ENCODE measurements around the gene TMEM117.
A peak's percentile ranks its signal among the peaks of the same experiment; 100 is the strongest.
"Not testable (repeated sequence)": the region's sequence is repeated elsewhere in the genome, so short reads cannot be mapped to it uniquely, and the experiment has no call there.

Gene TMEM117

DNA sequence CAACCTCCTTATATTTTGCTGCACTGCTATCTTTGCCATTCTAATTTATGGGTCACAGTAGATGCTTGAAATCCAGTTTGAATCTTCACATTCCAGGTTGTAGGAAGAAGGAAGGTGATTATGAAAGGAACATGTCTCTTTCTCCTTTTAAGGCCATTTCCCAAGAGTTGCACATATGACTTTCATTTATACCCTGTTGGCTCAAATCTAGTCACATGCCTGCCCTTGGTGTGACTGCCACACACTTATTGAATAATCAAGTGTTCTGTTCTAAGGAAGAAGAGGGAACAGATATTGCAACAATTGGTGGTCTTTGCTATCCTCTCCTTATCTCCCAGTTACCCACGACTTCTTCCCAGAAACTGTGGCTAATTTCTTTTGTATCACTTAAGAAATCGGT is 404.3 kb downstream of the TMEM117 start:
- DNase-seq: no peak

DNA sequence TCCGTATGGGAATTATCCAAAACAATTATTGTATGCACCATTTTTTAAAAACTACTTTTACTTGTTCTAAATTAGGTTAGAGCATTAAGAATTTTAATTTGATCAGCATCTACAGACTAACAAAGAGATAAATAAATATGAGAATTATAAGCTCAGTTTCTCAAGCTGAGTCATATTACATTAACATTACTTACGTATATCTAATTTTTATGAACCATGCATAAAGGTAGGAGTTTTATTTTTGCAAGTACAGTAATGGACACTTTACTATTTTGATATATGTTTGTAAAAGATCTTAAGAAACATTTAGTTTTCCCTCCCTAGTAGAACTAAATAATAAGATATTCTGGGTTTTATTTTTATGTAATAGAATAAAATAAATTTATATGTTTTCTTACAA is 410.1 kb downstream of the TMEM117 start:
- no peak for DNase-seq

DNA sequence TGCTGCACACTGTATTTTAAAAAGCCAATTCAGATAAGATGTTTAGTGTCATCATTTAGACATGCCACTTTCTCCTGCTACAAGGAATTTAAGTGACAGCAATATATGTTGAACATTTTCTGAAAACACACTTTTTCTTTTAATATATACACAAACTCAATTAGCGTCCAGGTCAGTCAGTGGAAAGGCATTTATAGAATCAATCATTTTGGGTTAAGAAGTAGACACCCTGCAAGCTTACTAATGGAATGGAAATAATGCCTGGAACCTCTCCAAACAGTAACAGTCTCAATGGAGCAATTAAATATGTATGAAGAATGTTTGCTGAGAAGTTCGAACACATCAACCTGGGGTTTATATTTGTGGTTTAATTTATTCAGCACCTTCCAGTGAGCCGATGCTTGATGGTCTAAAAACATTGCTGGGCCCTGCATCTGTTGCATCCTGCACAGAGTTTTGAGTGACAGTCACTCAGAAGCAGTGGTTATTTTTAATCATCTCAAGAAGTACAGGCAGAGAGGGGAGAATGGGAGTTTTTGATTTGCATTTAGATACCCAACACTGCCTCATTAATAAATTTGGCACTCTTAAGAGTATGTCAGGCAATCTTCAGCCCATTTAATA is 410.7 kb downstream of the TMEM117 start:
- no peak for DNase-seq

DNA sequence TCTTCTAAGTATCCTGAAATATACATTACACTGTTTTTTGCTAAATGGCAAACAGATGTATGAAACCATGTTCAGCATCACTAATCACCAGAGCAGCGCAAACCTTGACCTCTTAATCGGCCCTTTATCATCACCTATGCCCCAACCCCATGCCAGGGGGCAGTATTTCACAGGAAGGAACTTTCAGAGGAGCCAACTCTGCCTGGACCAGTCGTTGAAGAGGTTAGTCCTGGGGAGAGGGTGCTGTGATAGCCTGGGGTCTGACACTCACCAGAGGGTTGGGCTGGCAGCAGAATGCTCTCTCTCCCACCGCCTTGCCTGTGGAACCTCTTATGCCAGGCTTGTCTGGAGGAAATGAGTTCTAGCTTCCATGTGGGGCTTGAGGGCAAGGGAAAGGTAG is 411.7 kb downstream of the TMEM117 start:
- DNase-seq: no peak

DNA sequence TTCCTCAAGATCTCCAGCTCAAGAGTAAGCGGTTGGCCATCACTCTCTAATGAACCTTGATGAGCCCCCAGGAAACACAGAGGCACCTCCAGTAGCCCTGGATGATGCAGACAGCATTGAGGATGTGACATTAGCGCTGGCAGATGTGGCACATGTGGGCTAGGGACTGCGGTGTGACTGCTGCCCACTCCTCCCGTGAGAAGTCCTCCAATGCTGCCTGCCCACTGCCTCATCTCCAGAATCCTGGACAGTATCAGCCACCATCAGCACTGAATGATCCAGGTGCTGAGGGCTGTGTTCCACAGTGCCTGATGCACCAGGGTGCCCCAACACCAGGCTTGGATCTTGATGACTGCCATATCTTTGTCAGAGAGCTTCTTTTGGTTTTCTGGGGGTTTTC is 412.6 kb downstream of the TMEM117 start:
- DNase-seq: no peak

DNA sequence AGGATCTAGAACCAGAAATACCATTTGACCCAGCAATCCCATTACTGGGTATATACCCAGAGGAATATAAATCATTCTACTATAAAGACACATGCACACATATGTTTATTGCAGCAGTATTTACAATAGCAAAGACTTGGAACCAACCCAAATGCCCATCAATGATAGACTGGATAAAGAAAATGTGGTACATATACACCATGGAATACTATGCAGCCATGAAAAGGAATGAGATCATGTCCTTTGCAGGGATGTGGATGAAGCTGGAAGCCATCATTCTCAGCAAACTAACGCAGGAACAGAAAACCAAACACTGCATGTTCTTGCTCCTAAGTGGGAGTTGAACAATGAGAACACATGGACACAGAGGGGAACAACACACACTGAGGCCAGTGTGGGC is 414.6 kb downstream of the TMEM117 start:
- DNase-seq: not testable (repeated sequence)

DNA sequence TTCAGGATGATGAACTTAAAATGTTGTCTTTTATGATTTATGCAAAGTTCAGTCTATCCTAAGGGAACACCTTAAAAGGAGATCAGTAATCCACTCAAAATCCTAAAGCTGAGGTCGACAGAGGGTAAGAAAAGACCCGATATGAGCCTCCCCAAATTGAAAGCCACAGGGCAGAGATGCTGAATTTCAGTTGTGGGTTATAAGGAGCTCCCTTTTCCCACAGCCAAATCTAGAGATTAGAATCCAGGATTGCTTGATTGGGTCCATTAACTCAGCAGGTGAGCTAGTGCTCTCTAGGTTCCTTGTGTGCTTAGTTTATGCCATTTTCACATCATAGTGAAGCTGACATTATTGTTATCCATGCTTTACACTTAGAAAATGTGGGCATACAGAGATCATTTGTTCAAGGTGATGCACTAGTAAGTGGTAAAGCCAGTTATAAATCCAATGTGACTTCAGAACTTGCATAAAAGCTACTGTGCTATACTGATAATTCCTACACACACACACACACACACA is 417.5 kb downstream of the TMEM117 start:
- DNase-seq: no peak

DNA sequence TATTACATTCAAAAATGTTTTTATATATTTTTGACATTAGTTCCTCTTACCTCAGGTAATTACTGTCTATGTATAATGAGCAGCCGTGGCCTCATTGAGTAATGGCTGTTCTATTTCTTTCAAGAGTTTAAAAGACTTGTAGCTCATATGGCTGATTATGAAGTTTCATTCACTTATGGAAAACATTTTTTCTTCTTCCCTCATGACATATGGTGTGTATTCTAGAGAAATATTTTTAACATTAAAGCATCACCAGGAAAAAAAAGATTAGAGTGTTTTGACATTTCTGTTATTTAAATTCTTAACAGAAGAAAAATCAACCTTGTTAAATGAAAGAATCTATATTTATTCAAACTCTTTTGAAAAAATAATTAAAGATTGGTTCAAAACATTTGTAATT is 422.4 kb downstream of the TMEM117 start:
- no peak for DNase-seq

DNA sequence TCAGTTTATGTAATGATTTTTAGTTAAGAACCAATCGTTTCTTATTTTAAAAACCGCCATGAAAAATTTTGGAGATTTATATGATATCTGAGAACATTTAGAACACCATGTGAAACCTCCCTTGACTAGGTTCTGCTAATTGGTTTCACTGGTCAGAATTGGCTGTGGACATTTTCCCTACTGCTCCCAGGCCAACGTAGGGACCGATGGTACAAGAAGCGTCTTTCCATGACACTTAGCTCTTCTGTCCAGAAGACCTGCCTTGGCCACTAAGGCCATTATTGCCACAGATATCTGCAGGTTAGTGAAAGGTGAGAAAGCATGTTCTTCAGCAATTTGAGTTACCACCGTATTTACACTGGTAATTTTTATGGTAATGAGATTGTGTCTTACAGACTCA is 424.0 kb downstream of the TMEM117 start:
- DNase-seq: no peak

DNA sequence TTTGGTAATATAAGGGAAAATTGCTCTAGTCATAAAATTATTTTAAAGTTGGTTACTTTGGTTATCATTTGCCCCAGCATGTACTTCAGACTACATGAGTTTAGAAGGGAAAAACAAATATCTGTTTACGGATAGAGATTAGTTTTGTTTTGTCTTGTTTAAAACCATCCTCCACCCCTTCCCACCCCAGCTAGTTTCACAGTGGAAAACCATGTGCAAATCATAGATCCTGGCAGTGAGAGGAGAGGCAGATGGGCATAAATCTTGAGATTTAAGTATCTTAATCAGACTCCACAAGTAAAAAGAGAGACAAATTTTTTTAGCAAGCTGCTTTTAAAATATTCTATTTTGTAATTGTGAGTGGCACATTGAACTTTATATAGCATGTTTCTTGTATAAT is 424.7 kb downstream of the TMEM117 start:
- no peak for DNase-seq

DNA sequence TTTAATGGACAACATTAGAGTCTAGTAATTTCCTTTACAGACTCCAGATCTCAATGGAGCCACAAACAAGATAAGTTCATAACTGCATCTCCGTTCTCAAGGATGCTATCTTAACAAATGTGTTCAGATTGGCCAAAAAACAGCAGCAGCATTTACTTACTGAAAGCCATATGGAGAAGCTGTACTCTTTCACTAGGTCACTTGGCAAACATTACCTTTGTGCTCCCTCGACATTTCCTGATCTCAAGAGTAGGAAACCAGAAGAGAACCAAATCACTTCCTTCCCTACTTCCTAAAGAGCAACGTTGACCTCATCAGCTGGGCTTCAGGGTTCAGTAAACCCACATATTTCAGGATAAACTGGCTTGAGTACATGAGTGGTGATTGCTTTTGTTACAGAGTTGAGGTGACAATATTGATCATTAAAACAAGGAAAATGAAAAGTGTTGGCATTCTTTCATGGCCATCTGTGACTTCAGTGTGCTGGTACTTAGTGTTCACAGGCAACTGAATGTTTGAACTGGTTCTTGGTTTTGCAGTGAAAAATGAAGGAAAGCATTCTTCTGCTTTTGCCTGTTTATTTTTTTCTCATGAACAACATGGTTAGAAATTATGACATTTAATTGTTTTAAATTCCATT is 449.6 kb downstream of the TMEM117 start:
- DNase-seq: peak; percentile 33

DNA sequence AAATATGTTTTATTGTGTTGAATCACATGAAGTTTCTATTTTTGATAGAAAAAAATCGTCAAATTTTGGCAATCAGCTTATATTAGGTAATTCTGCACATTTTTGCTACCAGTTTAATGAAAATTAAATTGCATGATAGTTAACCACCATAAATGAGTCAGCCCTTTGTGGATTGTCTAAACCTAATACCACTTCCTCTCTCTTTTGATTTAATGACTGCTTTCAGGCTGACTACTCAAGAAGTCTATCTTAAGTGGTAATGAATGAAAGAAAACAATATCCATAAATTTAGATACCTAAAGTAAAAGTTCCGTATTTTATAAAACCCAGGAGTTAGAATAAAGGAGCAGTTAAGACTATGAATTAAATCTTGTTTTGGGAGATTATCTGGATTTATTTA is 450.5 kb downstream of the TMEM117 start:
- DNase-seq: no peak

DNA sequence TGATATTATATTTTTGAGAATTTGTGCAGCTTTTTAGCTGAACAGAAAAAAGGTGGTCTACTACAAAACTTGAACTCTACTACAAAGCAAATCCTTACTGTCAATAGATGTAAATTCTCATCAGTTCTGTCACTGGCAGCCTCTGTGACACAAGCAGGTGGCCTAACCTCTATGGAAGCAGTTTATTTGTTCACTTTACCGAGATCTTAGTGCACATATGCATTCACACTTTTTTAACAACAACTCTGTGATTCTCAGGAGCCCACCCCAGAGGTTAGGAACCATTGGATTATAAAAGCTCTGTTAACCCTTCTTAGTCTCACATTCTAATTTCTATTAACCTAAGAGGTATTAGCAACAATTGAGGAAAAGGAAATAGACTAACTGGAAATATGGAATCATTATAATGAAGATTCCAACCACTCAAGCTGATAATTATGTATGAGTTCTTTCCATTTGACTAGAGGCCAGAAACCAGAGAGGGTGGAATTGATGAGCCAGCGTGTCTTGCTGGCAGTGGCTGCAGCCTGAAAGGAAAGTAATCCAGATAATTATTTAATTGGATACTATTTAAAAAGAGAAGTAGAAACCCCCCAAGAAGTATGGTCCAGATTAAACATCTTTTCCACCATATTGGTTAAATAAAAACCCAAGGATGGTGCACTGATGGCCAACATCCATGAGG is 451.1 kb downstream of the TMEM117 start:
- peak; percentile 3 for DNase-seq

DNA sequence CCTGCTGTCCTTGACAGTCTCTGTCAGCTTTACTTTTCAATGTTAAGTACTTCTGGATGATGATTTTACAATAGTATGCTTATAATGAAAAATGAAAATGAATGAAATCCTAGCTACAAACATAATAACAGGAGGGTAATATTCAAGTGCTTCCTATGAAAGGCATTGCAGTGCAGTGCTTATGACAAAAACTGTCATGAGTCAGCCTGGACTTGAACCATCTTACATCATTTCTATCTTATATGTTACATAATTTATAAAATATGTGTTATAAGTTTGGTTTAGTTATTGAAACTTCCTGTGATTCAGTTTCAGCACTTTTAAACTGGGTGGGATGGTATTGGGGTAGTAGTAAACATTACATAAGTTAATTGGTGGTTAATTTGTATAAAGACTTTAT is 451.7 kb downstream of the TMEM117 start:
- no peak for DNase-seq

DNA sequence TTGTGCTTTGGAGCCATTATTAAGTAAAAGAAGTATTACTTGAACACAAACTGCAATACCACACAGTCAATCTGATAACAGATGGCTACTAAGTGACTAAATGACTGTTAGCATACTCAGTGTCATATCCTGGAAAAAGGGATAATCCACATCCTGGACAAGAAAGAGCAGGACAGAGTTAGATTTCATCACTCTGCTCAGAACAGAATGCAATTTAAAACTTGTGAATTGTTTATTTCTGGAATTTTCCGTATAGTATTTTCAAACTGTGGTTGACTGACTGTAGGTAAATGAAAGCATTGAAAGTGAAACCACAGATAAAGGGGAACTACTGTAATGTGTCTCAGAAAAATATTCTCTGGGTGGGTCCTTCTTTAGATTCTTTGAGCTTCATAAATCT is 458.8 kb downstream of the TMEM117 start:
- no peak for DNase-seq

DNA sequence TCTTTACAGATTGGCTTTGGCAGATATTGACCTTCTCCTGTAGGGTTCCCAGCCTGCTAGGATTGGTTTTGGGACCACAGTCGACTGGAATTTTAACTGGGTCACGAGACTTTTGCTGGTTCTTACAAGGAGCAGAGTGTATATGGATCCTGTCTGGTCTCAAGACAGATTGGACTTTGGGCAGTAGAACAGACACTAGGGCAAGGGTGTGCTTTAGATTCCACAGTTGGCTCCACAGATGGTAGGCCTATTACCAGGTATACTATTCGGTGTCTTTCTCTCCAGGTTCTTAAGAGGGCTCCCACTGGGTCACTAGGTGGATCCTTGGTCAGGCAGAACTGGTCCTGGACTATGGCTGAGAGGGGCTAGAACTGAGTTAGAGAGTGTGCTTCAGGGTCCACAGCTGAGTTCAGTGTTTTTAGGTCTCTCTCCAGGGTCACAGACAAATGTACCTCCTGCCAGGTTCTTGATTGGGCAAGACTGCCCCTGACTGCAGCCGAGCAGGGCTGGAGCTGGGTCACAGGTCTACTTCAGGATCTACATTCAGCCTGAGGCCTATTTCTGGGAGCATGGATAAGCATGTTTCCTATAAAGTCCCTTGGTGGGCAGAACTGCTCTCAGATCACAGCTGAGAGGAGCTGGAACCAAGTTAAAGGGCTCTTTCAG is 460.2 kb downstream of the TMEM117 start:
- DNase-seq: no peak

DNA sequence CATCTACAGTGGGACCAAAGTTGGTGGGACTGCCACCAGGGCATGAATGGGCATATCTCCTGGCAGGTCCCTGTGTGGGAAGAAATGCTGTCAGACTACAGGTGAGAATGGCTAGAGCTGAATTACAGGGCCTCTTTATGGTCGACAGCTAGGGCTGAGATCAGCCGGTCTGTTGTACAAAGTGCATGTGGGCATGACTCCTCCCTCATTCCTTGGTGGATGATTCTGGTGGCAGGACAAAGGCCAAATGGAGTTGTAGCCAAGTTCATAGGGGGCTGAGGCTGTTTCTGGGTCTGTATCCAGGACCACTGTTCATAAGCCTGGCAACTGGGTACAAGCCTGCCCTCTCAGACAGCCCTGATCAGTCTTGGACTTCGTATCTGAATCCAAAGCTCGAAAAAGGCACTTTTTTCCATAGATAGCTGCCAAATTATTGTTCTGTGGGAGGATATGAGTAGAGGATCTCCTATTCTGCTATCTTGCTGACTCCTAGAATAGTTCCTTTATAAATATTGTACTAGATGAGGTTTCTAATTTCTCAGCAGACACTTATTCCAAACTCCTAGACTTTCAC is 460.8 kb downstream of the TMEM117 start:
- DNase-seq: no peak

DNA sequence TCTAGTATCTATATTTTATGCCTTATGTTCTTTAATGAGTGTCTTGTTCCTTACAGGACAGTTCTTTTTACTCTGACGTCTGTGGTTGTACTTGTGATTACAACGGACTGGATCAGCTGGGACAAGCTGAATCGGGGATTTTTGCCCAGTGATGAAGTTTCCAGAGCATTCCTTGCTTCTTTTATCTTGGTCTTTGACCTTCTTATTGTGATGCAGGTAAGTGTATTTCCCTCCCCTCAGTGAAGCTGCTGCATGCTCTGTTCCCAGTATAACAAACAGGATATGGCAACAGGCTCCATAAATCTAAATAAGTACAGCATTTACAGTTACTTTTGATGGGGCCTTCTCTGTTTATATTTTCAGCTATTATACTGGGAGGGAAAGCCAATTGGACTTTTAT is 463.6 kb downstream of the TMEM117 start:
- no peak for DNase-seq

DNA sequence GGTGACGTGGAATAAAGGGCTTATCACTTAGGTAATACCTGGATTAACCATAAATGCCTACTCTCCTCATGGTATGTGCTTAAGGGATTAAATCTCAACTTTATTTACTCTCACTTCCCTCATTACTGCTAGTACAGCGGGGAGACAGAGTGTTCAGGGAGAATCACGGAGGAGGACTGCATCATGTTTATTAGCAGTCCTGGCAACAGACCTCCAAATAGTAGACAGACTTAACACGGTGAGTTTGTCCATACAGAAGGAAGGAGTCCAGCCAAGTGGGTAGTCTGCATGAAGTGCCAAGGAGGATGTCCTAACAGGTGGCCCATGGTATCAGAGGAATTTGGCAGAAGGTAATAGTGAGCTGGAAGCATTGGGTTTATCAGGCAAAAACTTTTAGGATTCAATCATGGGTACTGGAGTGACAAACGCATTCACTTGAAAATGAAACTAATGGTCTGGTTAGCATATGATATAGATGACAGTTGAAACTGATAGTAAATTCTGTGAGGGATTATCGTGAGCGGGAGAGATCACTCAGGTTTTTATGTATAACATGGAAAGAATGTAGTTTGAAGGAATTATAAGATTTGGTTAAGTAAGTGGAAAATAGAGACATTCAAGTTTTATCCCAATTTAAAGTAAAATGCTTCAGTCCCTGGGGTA is 471.8 kb downstream of the TMEM117 start:
- DNase-seq: no peak

DNA sequence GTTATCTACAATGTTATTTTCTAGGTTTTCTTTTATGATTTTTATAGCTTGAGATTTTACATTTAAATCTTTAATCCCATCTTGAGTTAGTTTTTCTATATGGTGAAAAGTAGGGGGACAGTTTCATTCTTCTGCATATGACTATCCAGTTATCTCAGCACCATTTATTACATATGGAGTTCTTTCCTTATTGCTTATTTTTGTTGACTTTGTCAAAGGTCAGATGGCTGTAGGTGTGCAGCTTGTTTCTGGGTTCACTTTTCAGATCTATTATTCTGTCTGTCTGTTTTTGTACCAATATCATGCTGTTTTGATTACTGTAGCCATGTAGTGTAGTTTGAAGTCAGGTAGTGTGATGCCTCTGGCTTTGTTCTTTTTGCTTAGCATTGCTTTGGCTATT is 477.3 kb downstream of the TMEM117 start:
- DNase-seq: no peak

DNA sequence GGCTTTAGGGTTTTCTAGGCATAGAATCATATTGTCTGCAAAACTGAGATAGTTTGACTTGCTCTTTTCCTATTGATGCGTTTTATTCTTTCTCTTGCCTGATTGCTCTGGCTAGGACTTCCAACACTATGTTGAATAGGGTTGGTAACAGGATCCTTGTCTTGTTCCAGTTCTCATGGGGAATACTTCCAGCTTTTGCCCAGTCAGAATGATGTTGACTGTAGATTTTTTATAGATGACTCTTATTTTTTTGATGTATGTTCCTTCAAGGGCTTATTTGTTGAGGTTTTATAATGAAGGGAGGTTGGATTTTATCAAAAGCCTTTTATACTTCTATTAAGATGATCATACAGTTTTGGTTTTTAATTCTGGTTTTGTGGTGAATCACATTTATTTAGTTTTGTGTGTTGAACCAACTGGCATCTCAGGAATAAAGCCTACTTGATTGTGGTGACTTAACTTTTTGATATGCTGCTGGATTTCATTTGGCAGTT is 478.2 kb downstream of the TMEM117 start:
- no peak for DNase-seq

DNA sequence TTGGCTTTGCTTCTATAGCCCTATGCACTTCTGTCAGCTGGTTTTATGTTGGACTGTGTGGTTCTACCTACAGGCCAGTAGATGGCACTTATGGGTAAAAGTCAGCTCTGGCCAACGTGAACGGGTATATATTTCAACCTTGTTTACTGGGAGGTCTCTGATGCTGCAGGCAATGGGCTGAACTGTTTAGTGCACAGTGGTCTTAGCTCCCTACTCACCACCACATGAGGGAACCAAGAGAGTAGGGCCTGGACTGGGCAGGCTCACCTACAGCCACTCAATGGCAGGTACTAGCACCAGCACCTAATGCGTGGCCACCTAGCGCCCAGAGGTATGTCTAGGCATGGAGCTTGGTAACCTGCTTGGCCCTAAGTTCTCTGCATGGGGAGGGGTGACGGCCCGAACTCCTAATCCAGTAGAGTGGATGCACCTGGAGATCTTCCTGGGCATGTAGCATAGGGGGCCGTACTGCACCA is 481.8 kb downstream of the TMEM117 start:
- DNase-seq: peak; percentile 57

DNA sequence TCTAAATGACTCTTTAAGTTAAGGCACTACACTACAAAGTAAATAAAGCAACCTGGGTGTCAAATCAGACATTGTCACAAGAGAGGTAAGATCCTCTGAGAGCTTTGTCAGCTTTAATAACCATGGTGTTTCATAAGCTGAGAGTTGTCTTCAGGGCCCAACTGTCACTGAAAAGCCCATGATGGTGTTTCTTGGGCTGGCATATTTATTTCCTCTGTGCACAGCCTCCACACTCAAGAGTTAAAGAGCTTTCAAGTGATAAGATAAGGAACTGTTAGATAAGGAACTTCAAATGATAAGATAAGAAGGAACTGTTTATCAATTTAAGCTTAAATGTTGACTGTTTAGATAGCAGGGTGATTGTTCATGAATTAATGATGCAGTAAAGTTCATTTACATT is 495.4 kb downstream of the TMEM117 start:
- DNase-seq: no peak
